SK-N-MC (cell line): Measurements from ENCODE around the gene TANGO6.

Experiments used
- EZH2 ChIP-seq: fragments of 200-600 bp; sonication (generic); IDR thresholded peaks from one replicate; pipeline ENCODE4 v1.6.1; 2017; ENCODE audit warnings: antibody characterized with exemption
- FOXP2 ChIP-seq: optimal IDR thresholded peaks from 2 replicates; pipeline ENCODE3; 2011; ENCODE audit warnings: mild to moderate bottlenecking, moderate library complexity; ENCODE audit not compliant: insufficient read depth; ENCODE audit errors: extremely low read length, control extremely low read depth
- POLR2AphosphoS5 ChIP-seq: IDR thresholded peaks from 2 replicates; pipeline ENCODE4 v1.6.1; 2012; ENCODE audit warnings: mild to moderate bottlenecking, low read depth, low read length, borderline replicate concordance

GRCh38 chr16:68800257-68800875 is 43.0 kb upstream of the TANGO6 start:
- TF ChIP-seq POLR2AphosphoS5 (no peak), EZH2 (no peak), FOXP2 (no peak)
